Activated T-helper 1 cell treated with anti-CD3 and anti-CD28 coated beads, Interleukin-12 subunit alpha, Interleukin-12 subunit beta, Interleukin-2, Interleukin-4 antibody, amounts not matched to agents 30 ng/mL and 10 ng/mL and 1 ng/mL, durations not matched to agents 14 hours and 24 hours and 36 hours (primary cell): ENCODE results near the gene NTRK2. TPM values are rescaled to one million over a fixed set of nuclear protein-coding genes. Genes with fewer than 3 reads are reported as not detected.

ENCODE experiments used
- DNase-seq: peaks from one replicate; pipeline ENCODE4 v3.0.0; 2021; ENCODE audit warnings: low spot score
- H3K27ac Mint-ChIP-seq: one replicate; pipeline ENCODE4 v1.8.0; 2021; ENCODE audit warnings: mild to moderate bottlenecking, mixed read lengths
- H3K27me3 Mint-ChIP-seq: one replicate; pipeline ENCODE4 v1.8.0; 2022; ENCODE audit warnings: mild to moderate bottlenecking, moderate library complexity, mixed read lengths; ENCODE audit not compliant: insufficient read depth
- H3K36me3 Mint-ChIP-seq: one replicate; pipeline ENCODE4 v1.8.0; 2021; ENCODE audit warnings: low read depth, mixed read lengths
- H3K4me1 Mint-ChIP-seq: one replicate; pipeline ENCODE4 v1.8.0; 2021; ENCODE audit warnings: low read depth, mixed read lengths
- H3K4me3 Mint-ChIP-seq: one replicate; pipeline ENCODE4 v1.8.0; 2021; ENCODE audit warnings: mild to moderate bottlenecking, moderate library complexity, mixed read lengths
- H3K9me3 Mint-ChIP-seq: one replicate; pipeline ENCODE4 v1.8.0; 2021; ENCODE audit warnings: mixed read lengths
- intact Hi-C: fragments of 100-400 bp; cut with micrococcal nuclease; formaldehyde crosslinking; loops from one replicate; pipeline ENCODE4 v1.15.1; 2024
- total RNA-seq: library from RNA; stranded (reverse); gene quantifications from 2 replicates; pipeline ENCODE4 v1.2.3, GENCODE V29; 2022

The NTRK2 gene
- total RNA-seq, 1 donor from 2014 or later, result 2.9 TPM

GRCh38 chr9:84668196-84669012 lies 1.1 kb upstream of the NTRK2 start:
- H3K4me1 Mint-ChIP-seq, result peaks cover 16% of the 10 kb centered on the region
- peak; percentile 21 for DNase-seq
- intact Hi-C loops, result loop anchor here (1.0 to 10.0 kb wide), 2 partner anchors 113 to 756 kb away; no protein-coding TSS in a partner anchor
- no peaks in the 10 kb centered on the region for H3K36me3 Mint-ChIP-seq
- H3K4me3 Mint-ChIP-seq, result peak overlapping the region; percentile 70
- H3K27ac Mint-ChIP-seq, result peak overlapping the region; percentile 38
- H3K9me3 Mint-ChIP-seq, result no peaks in the 10 kb centered on the region
- peaks cover 56% of the 10 kb centered on the region for H3K27me3 Mint-ChIP-seq

GRCh38 chr9:84669013-84669287 lies 579 bp upstream of the NTRK2 start:
- Mint-ChIP-seq H3K4me1 (peaks cover 16% of the 10 kb centered on the region), H3K9me3 (no peaks in the 10 kb centered on the region), H3K4me3 (peak overlapping the region; percentile 70), H3K27ac (peak overlapping the region; percentile 38), H3K27me3 (peaks cover 56% of the 10 kb centered on the region), H3K36me3 (no peaks in the 10 kb centered on the region)
- DNase-seq, result no peak
- intact Hi-C loops, result loop anchor here (10.0 kb wide), 1 partner anchor 756 kb away; no protein-coding TSS in a partner anchor

- Mint-ChIP-seq H3K36me3 (no peaks in the 10 kb centered on the region), H3K27ac (no peak overlapping the region), H3K4me1 (peaks cover 16% of the 10 kb centered on the region), H3K27me3 (peaks cover 61% of the 10 kb centered on the region), H3K4me3 (peak overlapping the region; percentile 43), H3K9me3 (no peaks in the 10 kb centered on the region)
- DNase-seq, result no peak
- intact Hi-C loops, result no loop called here
These were observed 861 bp downstream of the NTRK2 start for GRCh38 chr9:84670138-84671041.

- Mint-ChIP-seq H3K36me3 (no peaks in the 10 kb centered on the region), H3K4me3 (peak overlapping the region; percentile 43)
These were observed 2.3 kb downstream of the NTRK2 start for GRCh38 chr9:84671586-84672521.

GRCh38 chr9:84673806-84674205 lies 4.3 kb downstream of the NTRK2 start:
- Mint-ChIP-seq H3K27ac (no peak overlapping the region), H3K4me1 (peaks cover 7% of the 10 kb centered on the region), H3K4me3 (no peak overlapping the region), H3K27me3 (peaks cover 37% of the 10 kb centered on the region), H3K9me3 (no peaks in the 10 kb centered on the region), H3K36me3 (no peaks in the 10 kb centered on the region)
- intact Hi-C loops, result no loop called here
- no peak for DNase-seq

More at GRCh38 chr9:84671586-84672521, 2.3 kb downstream of the NTRK2 start:
- no peak for DNase-seq
- Mint-ChIP-seq H3K4me1 (peaks cover 16% of the 10 kb centered on the region), H3K9me3 (no peaks in the 10 kb centered on the region), H3K27ac (no peak overlapping the region), H3K27me3 (peaks cover 51% of the 10 kb centered on the region)
- intact Hi-C loops, result no loop called here

GRCh38 chr9:84677080-84677479 lies 7.6 kb downstream of the NTRK2 start:
- DNase-seq, result no peak
- Mint-ChIP-seq H3K27me3 (peaks cover 14% of the 10 kb centered on the region), H3K9me3 (no peaks in the 10 kb centered on the region), H3K36me3 (no peaks in the 10 kb centered on the region), H3K4me1 (no peaks in the 10 kb centered on the region), H3K27ac (no peak overlapping the region), H3K4me3 (no peak overlapping the region)
- intact Hi-C loops, result no loop called here

- H3K27me3 Mint-ChIP-seq, result peaks cover 10% of the 10 kb centered on the region
- no peak overlapping the region for H3K27ac Mint-ChIP-seq
- intact Hi-C loops, result no loop called here
- H3K9me3 Mint-ChIP-seq, result no peaks in the 10 kb centered on the region
- no peaks in the 10 kb centered on the region for H3K36me3 Mint-ChIP-seq
- DNase-seq, result no peak
- H3K4me1 Mint-ChIP-seq, result no peaks in the 10 kb centered on the region
- H3K4me3 Mint-ChIP-seq, result no peak overlapping the region
These were observed 10.0 kb downstream of the NTRK2 start for GRCh38 chr9:84679571-84679970.

GRCh38 chr9:84681516-84682285 lies 12.2 kb downstream of the NTRK2 start:
- Mint-ChIP-seq H3K27me3 (no peaks in the 10 kb centered on the region), H3K36me3 (no peaks in the 10 kb centered on the region), H3K4me3 (no peak overlapping the region), H3K4me1 (no peaks in the 10 kb centered on the region), H3K9me3 (no peaks in the 10 kb centered on the region), H3K27ac (no peak overlapping the region)
- DNase-seq, result no peak
- intact Hi-C loops, result no loop called here

- Mint-ChIP-seq H3K27me3 (no peaks in the 10 kb centered on the region), H3K9me3 (no peaks in the 10 kb centered on the region), H3K4me1 (no peaks in the 10 kb centered on the region), H3K27ac (no peak overlapping the region), H3K4me3 (no peak overlapping the region), H3K36me3 (no peaks in the 10 kb centered on the region)
- intact Hi-C loops, result no loop called here
- DNase-seq, result no peak
These were observed 16.5 kb downstream of the NTRK2 start for GRCh38 chr9:84686068-84686467.

- Mint-ChIP-seq H3K27me3 (no peaks in the 10 kb centered on the region), H3K4me1 (peaks cover 3% of the 10 kb centered on the region), H3K9me3 (no peaks in the 10 kb centered on the region), H3K4me3 (no peak overlapping the region), H3K36me3 (no peaks in the 10 kb centered on the region), H3K27ac (no peak overlapping the region)
- no peak for DNase-seq
- intact Hi-C loops, result no loop called here
These were observed 19.4 kb downstream of the NTRK2 start for GRCh38 chr9:84688956-84689355.

- intact Hi-C loops, result no loop called here
- peaks cover 4% of the 10 kb centered on the region for H3K27me3 Mint-ChIP-seq
These were observed 22.1 kb downstream of the NTRK2 start for GRCh38 chr9:84691634-84692033.

GRCh38 chr9:84694248-84694647 lies 24.7 kb downstream of the NTRK2 start:
- intact Hi-C loops, result no loop called here
- no peak overlapping the region for H3K27ac Mint-ChIP-seq
- no peaks in the 10 kb centered on the region for H3K36me3 Mint-ChIP-seq
- H3K4me3 Mint-ChIP-seq, result peak overlapping the region; percentile 12
- H3K27me3 Mint-ChIP-seq, result peaks cover 4% of the 10 kb centered on the region
- DNase-seq, result no peak
- peaks cover 13% of the 10 kb centered on the region for H3K4me1 Mint-ChIP-seq
- no peaks in the 10 kb centered on the region for H3K9me3 Mint-ChIP-seq

More at GRCh38 chr9:84691634-84692033, 22.1 kb downstream of the NTRK2 start:
- Mint-ChIP-seq H3K27ac (no peak overlapping the region), H3K4me1 (peaks cover 10% of the 10 kb centered on the region), H3K9me3 (no peaks in the 10 kb centered on the region), H3K36me3 (no peaks in the 10 kb centered on the region), H3K4me3 (no peak overlapping the region)
- DNase-seq, result no peak
